Measurements from ENCODE around the gene GRID2. TPM values are rescaled to one million over a fixed set of nuclear protein-coding genes. Genes with fewer than 3 reads are reported as not detected.

Gene GRID2
- total and polyA plus RNA-seq, 2 donors from 2014 or later: 0.19 TPM; not detected in 1

- Histone ChIP-seq H3K4me3 (ENCODE audit: low read length in 3 of 3) (no peak overlapping the region), H3K4me1 (ENCODE audit: control insufficient read depth in 2 of 3, insufficient read depth in 2 of 3, low read depth in 1 of 3, low read length in 3 of 3) (no peaks in the 10 kb centered on the region), H3K9me3 (ENCODE audit: control insufficient read depth in 2 of 3, insufficient read depth in 1 of 3, low read length in 3 of 3) (no peaks in the 10 kb centered on the region), H3K27me3 (ENCODE audit: control insufficient read depth, insufficient read depth, low read length) (no peaks in the 10 kb centered on the region), H3K36me3 (ENCODE audit: control insufficient read depth in 2 of 3, insufficient read depth in 3 of 3, low read length in 3 of 3) (no peaks in the 10 kb centered on the region), H3K27ac (ENCODE audit: low read depth in 2 of 2, low read length in 2 of 2) (no peak overlapping the region), H3K9ac (ENCODE audit: low read length in 3 of 3) (no peak overlapping the region)
- intact Hi-C loops (cut with DNase I): no loop called here
- FAIRE-seq: no peak
- TF ChIP-seq CTCF (IDR thresholded peaks at IDR 0.05; ENCODE audit: borderline replicate concordance, extremely low read depth, insufficient read depth): no peak
- no peak for DNase-seq
These were observed 42.5 kb downstream of the GRID2 start for GRCh38 chr4:92346289-92346688.

GRCh38 chr4:92357966-92358365 is 54.2 kb downstream of the GRID2 start:
- FAIRE-seq (no peak), DNase-seq (no peak)
- Histone ChIP-seq H3K36me3 (ENCODE audit: control insufficient read depth in 2 of 3, insufficient read depth in 3 of 3, low read length in 3 of 3) (no peaks in the 10 kb centered on the region), H3K27me3 (ENCODE audit: control insufficient read depth, insufficient read depth, low read length) (no peaks in the 10 kb centered on the region), H3K27ac (ENCODE audit: low read depth in 2 of 2, low read length in 2 of 2) (no peak overlapping the region), H3K9ac (ENCODE audit: low read length in 3 of 3) (no peak overlapping the region), H3K4me1 (ENCODE audit: control insufficient read depth in 2 of 3, insufficient read depth in 2 of 3, low read depth in 1 of 3, low read length in 3 of 3) (no peaks in the 10 kb centered on the region), H3K9me3 (ENCODE audit: control insufficient read depth in 2 of 3, insufficient read depth in 1 of 3, low read length in 3 of 3) (no peaks in the 10 kb centered on the region), H3K4me3 (ENCODE audit: low read length in 3 of 3) (no peak overlapping the region)
- TF ChIP-seq CTCF (IDR thresholded peaks at IDR 0.05; ENCODE audit: borderline replicate concordance, extremely low read depth, insufficient read depth): no peak
- intact Hi-C loops (cut with DNase I): no loop called here

- no peak for DNase-seq
- intact Hi-C loops (cut with DNase I): no loop called here
- H3K27ac ChIP-seq (ENCODE audit: low read depth in 2 of 2, low read length in 2 of 2): no peak overlapping the region
- no peak overlapping the region for H3K9ac ChIP-seq (ENCODE audit: low read length in 3 of 3)
- FAIRE-seq: no peak
- H3K4me3 ChIP-seq (ENCODE audit: low read length in 3 of 3): no peak overlapping the region
- no peaks in the 10 kb centered on the region for H3K9me3 ChIP-seq (ENCODE audit: control insufficient read depth in 2 of 3, insufficient read depth in 1 of 3, low read length in 3 of 3)
- H3K36me3 ChIP-seq (ENCODE audit: control insufficient read depth in 2 of 3, insufficient read depth in 3 of 3, low read length in 3 of 3): no peaks in the 10 kb centered on the region
- H3K27me3 ChIP-seq (ENCODE audit: control insufficient read depth, insufficient read depth, low read length): no peaks in the 10 kb centered on the region
- no peaks in the 10 kb centered on the region for H3K4me1 ChIP-seq (ENCODE audit: control insufficient read depth in 2 of 3, insufficient read depth in 2 of 3, low read depth in 1 of 3, low read length in 3 of 3)
- no peak for TF ChIP-seq CTCF (IDR thresholded peaks at IDR 0.05; ENCODE audit: borderline replicate concordance, extremely low read depth, insufficient read depth)
These were observed 55.7 kb downstream of the GRID2 start for GRCh38 chr4:92359491-92359890.

GRCh38 chr4:92362028-92362427 is 58.3 kb downstream of the GRID2 start:
- Histone ChIP-seq H3K27me3 (ENCODE audit: control insufficient read depth, insufficient read depth, low read length) (no peaks in the 10 kb centered on the region), H3K4me1 (ENCODE audit: control insufficient read depth in 2 of 3, insufficient read depth in 2 of 3, low read depth in 1 of 3, low read length in 3 of 3) (no peaks in the 10 kb centered on the region), H3K36me3 (ENCODE audit: control insufficient read depth in 2 of 3, insufficient read depth in 3 of 3, low read length in 3 of 3) (no peaks in the 10 kb centered on the region), H3K9me3 (ENCODE audit: control insufficient read depth in 2 of 3, insufficient read depth in 1 of 3, low read length in 3 of 3) (no peaks in the 10 kb centered on the region), H3K9ac (ENCODE audit: low read length in 3 of 3) (no peak overlapping the region), H3K27ac (ENCODE audit: low read depth in 2 of 2, low read length in 2 of 2) (no peak overlapping the region), H3K4me3 (ENCODE audit: low read length in 3 of 3) (no peak overlapping the region)
- DNase-seq (no peak), FAIRE-seq (no peak)
- TF ChIP-seq CTCF (IDR thresholded peaks at IDR 0.05; ENCODE audit: borderline replicate concordance, extremely low read depth, insufficient read depth): no peak
- intact Hi-C loops (cut with DNase I): no loop called here

All from kidney (tissue), 14 donors.